ENCODE results near the gene XPR1.
A peak's percentile ranks its signal among the peaks of the same experiment; 100 is the strongest.

XPR1 gene

GRCh38 chr1:180800945-180801344, 169.1 kb downstream of the XPR1 start:
- Histone ChIP-seq H3K4me1 (peaks cover 4% of the 10 kb centered on the region), H3K4me3 (ENCODE audit: low read depth, low read length) (no peak overlapping the region), H3K36me3 (no peaks in the 10 kb centered on the region), H3K27me3 (no peaks in the 10 kb centered on the region), H3K9me3 (no peaks in the 10 kb centered on the region)
- TF ChIP-seq CTCF (IDR thresholded peaks at IDR 0.05; ENCODE audit: low read depth, low read length): no peak
- peak; percentile 9 for DNase-seq

DNA sequence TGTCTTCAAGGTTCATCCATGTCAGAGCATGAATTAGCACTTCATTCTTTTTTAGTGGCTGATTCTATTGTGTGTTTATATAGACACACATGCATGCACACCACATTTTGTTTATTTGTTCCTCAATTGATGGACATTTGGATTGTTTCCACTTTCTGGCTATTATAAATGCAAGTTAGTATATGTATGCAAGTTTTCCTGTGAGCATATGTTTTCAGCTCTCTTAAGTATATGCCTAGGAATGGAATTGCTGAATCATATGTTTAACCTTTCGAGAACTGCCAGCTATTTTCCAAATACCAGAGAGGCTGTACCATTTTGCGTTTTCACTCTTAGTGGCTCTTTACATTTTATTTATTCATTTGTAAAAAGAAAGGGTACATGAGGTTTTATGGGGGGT, 171.0 kb downstream of the XPR1 start:
- TF ChIP-seq CTCF (IDR thresholded peaks at IDR 0.05; ENCODE audit: low read depth, low read length): no peak
- no peak overlapping the region for H3K4me3 ChIP-seq (ENCODE audit: low read depth, low read length)
- peaks cover 4% of the 10 kb centered on the region for H3K4me1 ChIP-seq
- H3K9me3 ChIP-seq: no peaks in the 10 kb centered on the region
- no peaks in the 10 kb centered on the region for H3K27me3 ChIP-seq
- no peak for DNase-seq
- peaks cover 6% of the 10 kb centered on the region for H3K36me3 ChIP-seq

GRCh38 chr1:180805316-180805715, 173.5 kb downstream of the XPR1 start:
- DNase-seq: no peak
- H3K9me3 ChIP-seq: no peaks in the 10 kb centered on the region
- no peak for TF ChIP-seq CTCF (IDR thresholded peaks at IDR 0.05; ENCODE audit: low read depth, low read length)
- peaks cover 6% of the 10 kb centered on the region for H3K36me3 ChIP-seq
- peaks cover 4% of the 10 kb centered on the region for H3K4me1 ChIP-seq
- no peaks in the 10 kb centered on the region for H3K27me3 ChIP-seq
- H3K4me3 ChIP-seq (ENCODE audit: low read depth, low read length): no peak overlapping the region

DNA sequence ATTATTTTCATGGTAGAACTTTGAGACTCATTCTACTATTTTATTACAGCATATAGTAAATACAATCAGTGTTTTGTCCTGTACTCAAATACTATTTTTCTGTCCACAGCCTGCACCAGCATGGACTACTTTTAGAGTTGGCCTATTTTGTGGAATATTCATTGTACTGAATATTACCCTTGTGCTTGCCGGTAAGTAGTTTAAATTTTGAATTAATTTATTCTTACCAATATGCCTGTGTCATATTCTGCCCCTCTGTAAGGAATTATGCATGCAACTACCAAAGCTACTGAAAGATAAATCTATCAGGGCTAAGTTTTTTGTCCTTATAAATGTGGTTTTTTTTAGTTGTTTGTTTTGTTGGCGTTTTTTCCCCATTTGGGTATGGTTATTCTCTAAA, 179.5 kb downstream of the XPR1 start:
- H3K9me3 ChIP-seq: no peaks in the 10 kb centered on the region
- peaks cover 6% of the 10 kb centered on the region for H3K36me3 ChIP-seq
- no peaks in the 10 kb centered on the region for H3K27me3 ChIP-seq
- TF ChIP-seq CTCF (IDR thresholded peaks at IDR 0.05; ENCODE audit: low read depth, low read length): no peak
- no peak overlapping the region for H3K4me3 ChIP-seq (ENCODE audit: low read depth, low read length)
- peaks cover 3% of the 10 kb centered on the region; the same call in 1 of the 2 replicates for H3K4me1 ChIP-seq
- no peak for DNase-seq

- Histone ChIP-seq H3K27me3 (no peaks in the 10 kb centered on the region), H3K36me3 (peaks cover 6% of the 10 kb centered on the region), H3K9me3 (no peaks in the 10 kb centered on the region), H3K4me3 (ENCODE audit: low read depth, low read length) (no peak overlapping the region), H3K4me1 (peaks cover 3% of the 10 kb centered on the region; the same call in 1 of the 2 replicates)
- DNase-seq: no peak
- no peak for TF ChIP-seq CTCF (IDR thresholded peaks at IDR 0.05; ENCODE audit: low read depth, low read length)
Measured at GRCh38 chr1:180811886-180812285, 180.1 kb downstream of the XPR1 start.

DNA sequence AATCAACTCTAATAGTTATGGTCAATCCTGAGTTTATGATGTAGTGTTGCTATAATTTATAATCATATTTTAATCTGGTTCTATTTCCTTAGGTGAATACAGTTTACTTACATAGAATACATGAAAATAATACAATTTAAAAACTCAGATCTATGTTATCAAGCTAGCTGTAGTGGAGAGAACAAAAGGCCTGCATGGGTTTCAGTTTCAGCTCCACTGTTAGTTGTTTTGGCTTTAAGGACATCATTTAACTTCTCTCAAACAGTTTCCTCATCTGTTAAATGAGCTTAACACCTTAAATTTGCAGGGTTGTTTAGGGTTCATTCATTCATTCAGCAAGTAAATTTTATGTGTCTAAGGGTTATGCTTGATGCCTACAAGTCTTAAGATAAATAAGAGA, 182.4 kb downstream of the XPR1 start:
- no peak for DNase-seq
- no peak overlapping the region for H3K4me3 ChIP-seq (ENCODE audit: low read depth, low read length)
- H3K9me3 ChIP-seq: no peaks in the 10 kb centered on the region
- TF ChIP-seq CTCF (IDR thresholded peaks at IDR 0.05; ENCODE audit: low read depth, low read length): no peak
- no peaks in the 10 kb centered on the region for H3K27me3 ChIP-seq
- peaks cover 3% of the 10 kb centered on the region; the same call in 1 of the 2 replicates for H3K4me1 ChIP-seq
- H3K36me3 ChIP-seq: no peaks in the 10 kb centered on the region; the same call in 1 of the 2 replicates

Measured in BE2C (cell line).